HEK293 (cell line): Measurements from ENCODE around the gene LRP8.

Experiments
- CTCF ChIA-PET: fragments of 350-600 bp; formaldehyde crosslinking; extraction: SDS; loops from one replicate; lab custom pipeline; 2021; ENCODE audit warnings: antibody characterized with exemption; lab: Yijun Ruan, JAX
- POLR2A ChIA-PET: fragments of 300-600 bp; formaldehyde crosslinking; extraction: SDS; loops from one replicate; lab custom pipeline; 2020; ENCODE audit warnings: antibody characterized with exemption, inconsistent platforms; lab: Yijun Ruan, JAX
- H3K27ac ChIP-seq: fragments of 200-500 bp; sonication (Bioruptor generic); 2 replicates; pipeline ENCODE4 v1.5.1; 2014; ENCODE audit warnings: low read depth, low read length, control low read depth, inconsistent platforms; ENCODE audit errors: extremely low read depth
- H3K36me3 ChIP-seq, 2 experiments: fragments of 200-500 bp in 1 of 2; sonication (Bioruptor generic) in 1 of 2; 1 replicate in 1 of 2; 2 replicates in 1 of 2; pipeline ENCODE4 v1.5.1; 2014 to 2017; ENCODE audit warnings: inconsistent platforms in 2 of 2, low read length in 2 of 2; ENCODE audit not compliant: control insufficient read depth in 2 of 2, insufficient read depth in 1 of 2
- H3K4me1 ChIP-seq: fragments of 200-500 bp; sonication (Bioruptor generic); 2 replicates; pipeline ENCODE4 v1.5.1; 2014; ENCODE audit warnings: mild to moderate bottlenecking, low read length, inconsistent platforms; ENCODE audit not compliant: control insufficient read depth, insufficient read depth
- H3K4me3 ChIP-seq: 2 replicates; pipeline ENCODE4 v1.5.1; 2011; ENCODE audit warnings: low read depth, mild to moderate bottlenecking, control low read depth, low read length, moderate library complexity
- H3K9me3 ChIP-seq: fragments of 200-500 bp; sonication (Bioruptor generic); 2 replicates; pipeline ENCODE4 v1.5.1; 2014; ENCODE audit warnings: low read depth, low read length, inconsistent platforms; ENCODE audit not compliant: control insufficient read depth, insufficient read depth
- CTCF ChIP-seq: fragments of 450-650 bp; formaldehyde crosslinking; IDR thresholded peaks from 2 replicates; pipeline ENCODE4 v1.5.1; 2016; ENCODE audit warnings: missing biosample characterization, missing genetic modification characterization
- GLIS2 ChIP-seq: fragments of 450-650 bp; formaldehyde crosslinking; IDR thresholded peaks from 2 replicates; pipeline ENCODE4 v1.5.1; 2016; ENCODE audit warnings: missing biosample characterization, missing genetic modification characterization
- IKZF3 ChIP-seq: fragments of 450-650 bp; IDR thresholded peaks from 2 replicates; pipeline ENCODE4 v1.5.0; 2018; ENCODE audit warnings: missing biosample characterization, mild to moderate bottlenecking, missing genetic modification characterization, moderate library complexity
- KLF17 ChIP-seq: fragments of 450-650 bp; formaldehyde crosslinking; IDR thresholded peaks from 2 replicates; pipeline ENCODE4 v1.5.1; 2016; ENCODE audit warnings: missing biosample characterization, missing genetic modification characterization
- OSR2 ChIP-seq: fragments of 450-650 bp; formaldehyde crosslinking; IDR thresholded peaks from 2 replicates; pipeline ENCODE4 v1.5.1; 2016; ENCODE audit warnings: missing biosample characterization, missing genetic modification characterization
- REST ChIP-seq: fragments of 450-650 bp; formaldehyde crosslinking; IDR thresholded peaks from 2 replicates; pipeline ENCODE4 v1.5.1; 2016; ENCODE audit warnings: missing biosample characterization, missing genetic modification characterization
- SP2 ChIP-seq: fragments of 450-650 bp; formaldehyde crosslinking; IDR thresholded peaks from 2 replicates; pipeline ENCODE4 v1.5.1; 2016; ENCODE audit warnings: missing biosample characterization, missing genetic modification characterization
- WT1 ChIP-seq: fragments of 450-650 bp; formaldehyde crosslinking; IDR thresholded peaks from 2 replicates; pipeline ENCODE4 v1.5.1; 2016; ENCODE audit warnings: missing biosample characterization, missing genetic modification characterization
- ZBTB20 ChIP-seq: fragments of 450-650 bp; formaldehyde crosslinking; IDR thresholded peaks from 2 replicates; pipeline ENCODE4 v1.5.1; 2016; ENCODE audit warnings: missing biosample characterization, missing genetic modification characterization
- ZBTB6 ChIP-seq: fragments of 450-650 bp; formaldehyde crosslinking; IDR thresholded peaks from 2 replicates; pipeline ENCODE4 v1.5.1; 2017; ENCODE audit warnings: missing biosample characterization, missing genetic modification characterization
- ZBTB7A ChIP-seq: fragments of 450-650 bp; formaldehyde crosslinking; IDR thresholded peaks from 2 replicates; pipeline ENCODE4 v1.5.1; 2016; ENCODE audit warnings: low read depth, missing biosample characterization, missing genetic modification characterization
- ZNF114 ChIP-seq: fragments of 450-650 bp; formaldehyde crosslinking; IDR thresholded peaks from 2 replicates; pipeline ENCODE4 v1.5.0; 2017; ENCODE audit warnings: missing biosample characterization, missing genetic modification characterization
- ZNF132 ChIP-seq: fragments of 450-650 bp; formaldehyde crosslinking; IDR thresholded peaks from 2 replicates; pipeline ENCODE4 v1.5.1; 2017; ENCODE audit warnings: missing biosample characterization, missing genetic modification characterization, borderline replicate concordance
- ZNF140 ChIP-seq: fragments of 450-650 bp; formaldehyde crosslinking; IDR thresholded peaks from 2 replicates; pipeline ENCODE4 v1.5.1; 2016; ENCODE audit warnings: missing biosample characterization, missing genetic modification characterization
- ZNF16 ChIP-seq: fragments of 450-650 bp; formaldehyde crosslinking; IDR thresholded peaks from 2 replicates; pipeline ENCODE4 v1.5.1; 2016; ENCODE audit warnings: low read depth, missing biosample characterization, missing genetic modification characterization
- ZNF239 ChIP-seq: fragments of 450-650 bp; formaldehyde crosslinking; IDR thresholded peaks from 2 replicates; pipeline ENCODE4 v1.5.1; 2016; ENCODE audit warnings: missing biosample characterization, missing genetic modification characterization
- ZNF248 ChIP-seq: fragments of 450-650 bp; formaldehyde crosslinking; IDR thresholded peaks from 2 replicates; pipeline ENCODE4 v1.5.1; 2017; ENCODE audit warnings: missing biosample characterization, missing genetic modification characterization
- ZNF274 ChIP-seq, 2 experiments: fragments of 200-500 bp in 1 of 2; fragments of 450-650 bp in 1 of 2; sonication (Bioruptor generic) in 1 of 2; formaldehyde crosslinking in 1 of 2; IDR thresholded peaks; 2 replicates each; pipeline versions ENCODE4 v1.5.1 to v1.6.1; 2014 to 2016; ENCODE audit warnings: borderline replicate concordance in 1 of 2, inconsistent platforms in 1 of 2, low read length in 1 of 2, missing biosample characterization in 1 of 2, missing genetic modification characterization in 1 of 2
- ZNF324 ChIP-seq: fragments of 450-650 bp; formaldehyde crosslinking; IDR thresholded peaks from 2 replicates; pipeline ENCODE4 v1.5.1; 2016; ENCODE audit warnings: missing biosample characterization, missing genetic modification characterization
- ZNF335 ChIP-seq: fragments of 450-650 bp; formaldehyde crosslinking; conservative IDR thresholded peaks from 2 replicates; pipeline ENCODE4 v1.5.1; 2016; ENCODE audit warnings: missing biosample characterization, missing genetic modification characterization
- ZNF37A ChIP-seq: fragments of 450-650 bp; IDR thresholded peaks from 2 replicates; pipeline ENCODE4 v1.5.1; 2018; ENCODE audit warnings: missing biosample characterization, missing genetic modification characterization
- ZNF596 ChIP-seq: fragments of 450-650 bp; IDR thresholded peaks from 2 replicates; pipeline ENCODE4 v1.5.0; 2018; ENCODE audit warnings: missing biosample characterization, mild to moderate bottlenecking, missing genetic modification characterization, moderate library complexity
- ZNF600 ChIP-seq: fragments of 450-650 bp; formaldehyde crosslinking; IDR thresholded peaks from 2 replicates; pipeline ENCODE4 v1.5.1; 2016; ENCODE audit warnings: missing biosample characterization, missing genetic modification characterization
- ZNF626 ChIP-seq: fragments of 450-650 bp; sonication (Bioruptor Pico); formaldehyde crosslinking; IDR thresholded peaks from 2 replicates; pipeline ENCODE4 v1.5.1; 2018; ENCODE audit warnings: missing biosample characterization, missing genetic modification characterization, inconsistent platforms
- ZNF654 ChIP-seq: fragments of 450-650 bp; formaldehyde crosslinking; IDR thresholded peaks from 2 replicates; pipeline ENCODE4 v1.5.1; 2016; ENCODE audit warnings: low read depth, missing biosample characterization, missing genetic modification characterization
- ZNF664 ChIP-seq: fragments of 450-650 bp; formaldehyde crosslinking; IDR thresholded peaks from 2 replicates; pipeline ENCODE4 v1.5.1; 2016; ENCODE audit warnings: missing biosample characterization, missing genetic modification characterization
- ZNF701 ChIP-seq: fragments of 450-650 bp; formaldehyde crosslinking; IDR thresholded peaks from 2 replicates; pipeline ENCODE4 v1.5.1; 2016; ENCODE audit warnings: missing biosample characterization, missing genetic modification characterization
- ZNF76 ChIP-seq: fragments of 450-650 bp; formaldehyde crosslinking; IDR thresholded peaks from 2 replicates; pipeline ENCODE4; 2016; ENCODE audit warnings: low read depth, missing biosample characterization, missing genetic modification characterization, borderline replicate concordance
- ZNF785 ChIP-seq: fragments of 450-650 bp; formaldehyde crosslinking; IDR thresholded peaks from 2 replicates; pipeline ENCODE4 v1.5.1; 2016; ENCODE audit warnings: missing biosample characterization, missing genetic modification characterization
- ZNF843 ChIP-seq: fragments of 450-650 bp; formaldehyde crosslinking; IDR thresholded peaks from 2 replicates; pipeline ENCODE4 v1.5.1; 2016; ENCODE audit warnings: missing biosample characterization, missing genetic modification characterization

The LRP8 gene

GRCh38 chr1:53316766-53317581, 10.9 kb downstream of the LRP8 start (continued):
- 0 out of 2 replicates have a peak, but pooled peaks have one; percentile 54 for TF ChIP-seq KLF17 (tag by site-specific recombination)
- no peak for TF ChIP-seq ZNF843
- no peak for TF ChIP-seq ZNF132 (tag by site-specific recombination)
- no peak for TF ChIP-seq OSR2
- no peak for TF ChIP-seq ZNF785 (tag by site-specific recombination)
- no peak for TF ChIP-seq WT1 (tag by site-specific recombination)
- no peak for TF ChIP-seq ZNF664 (tag by site-specific recombination)
- TF ChIP-seq GLIS2 (tag by site-specific recombination) = peak; percentile 33; the same call in 1 of the 2 replicates
- TF ChIP-seq SP2 (tag by site-specific recombination) = peak; percentile 41
- no peak for TF ChIP-seq ZNF274 (IDR thresholded peaks at IDR 0.05; ENCODE audit: low read length)
- no peak for TF ChIP-seq ZNF274 (tag by site-specific recombination; IDR thresholded peaks at IDR 0.05; ENCODE audit: borderline replicate concordance)
- no peak for TF ChIP-seq ZNF16
- 0 out of 2 replicates have a peak, but pooled peaks have one; percentile 23 for TF ChIP-seq ZNF335
- no peak for TF ChIP-seq ZNF654 (tag by site-specific recombination)
- no peak for TF ChIP-seq ZNF324
- TF ChIP-seq ZNF37A (tag by site-specific recombination) = no peak
- no peak for TF ChIP-seq ZBTB6 (tag by site-specific recombination)
- TF ChIP-seq ZNF596 (tag by site-specific recombination) = no peak
- TF ChIP-seq ZBTB20 (tag by site-specific recombination) = no peak
- TF ChIP-seq ZNF114 (tag by site-specific recombination) = no peak
- TF ChIP-seq ZBTB7A (tag by site-specific recombination) = no peak
- TF ChIP-seq ZNF239 (tag by site-specific recombination) = no peak

- H3K4me3 ChIP-seq = no peak overlapping the region
- ChIA-PET CTCF (no interaction called here), POLR2A (interaction anchor here (1.0 kb wide), 1 partner anchor 10 kb away, joined by 4 read pairs; no protein-coding TSS in a partner anchor)
- H3K4me1 ChIP-seq = no peaks in the 10 kb centered on the region; the same call in 1 of the 2 replicates
- H3K9me3 ChIP-seq = no peaks in the 10 kb centered on the region
- peak overlapping the region; percentile 7; the same call in 1 of the 2 replicates for H3K27ac ChIP-seq
- H3K36me3 ChIP-seq = peaks cover 0 to 9% of the 10 kb centered on the region in 2 experiments; a peak in 1 of 3 replicates
- TF ChIP-seq ZBTB20 (tag by site-specific recombination) = 0 out of 2 replicates have a peak, but pooled peaks have one; percentile 19
- TF ChIP-seq REST (tag by site-specific recombination) = no peak
- TF ChIP-seq CTCF (tag by site-specific recombination) = no peak
- no peak for TF ChIP-seq ZNF701
- TF ChIP-seq ZNF248 = no peak
- TF ChIP-seq IKZF3 (tag by site-specific recombination) = no peak
- no peak for TF ChIP-seq OSR2
- no peak for TF ChIP-seq ZNF626 (tag by site-specific recombination)
- TF ChIP-seq ZNF76 (tag by site-specific recombination) = no peak
- TF ChIP-seq ZNF600 (tag by site-specific recombination) = no peak
- no peak for TF ChIP-seq ZNF140 (tag by site-specific recombination)
- no peak for TF ChIP-seq KLF17 (tag by site-specific recombination)
These were observed 11.5 kb downstream of the LRP8 start for GRCh38 chr1:53316424-53316765.
